ENCODE measurements around the gene ST3GAL3. TPM values are rescaled to one million over a fixed set of nuclear protein-coding genes. Genes with fewer than 3 reads are reported as not detected.

Gene ST3GAL3
- total and polyA plus RNA-seq, 2 experiments from 2014 or later, result 4.5 to 7.0 TPM

DNA sequence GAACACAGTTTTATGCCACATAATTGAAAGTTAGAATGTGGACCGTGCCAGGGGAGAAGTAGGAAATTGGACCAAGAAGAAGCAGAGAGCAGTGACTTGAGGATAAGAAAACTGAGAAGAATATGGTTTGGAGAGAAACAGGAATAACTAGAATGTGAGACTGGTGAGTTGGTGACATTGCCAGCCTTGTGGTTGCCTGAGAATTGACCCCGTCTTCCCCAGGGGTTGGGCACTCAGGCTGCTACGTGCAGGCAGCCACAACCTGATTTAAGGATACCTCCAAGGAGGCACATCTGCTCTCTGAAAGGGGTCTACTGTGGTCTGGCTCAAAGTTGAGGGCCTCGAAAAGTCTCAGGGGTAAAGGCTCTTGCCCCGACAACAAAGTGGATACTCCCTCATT lies 114.1 kb downstream of the ST3GAL3 start:
- Histone ChIP-seq H3K4me1 (ENCODE audit: insufficient read depth) (no peaks in the 10 kb centered on the region), H3K4me2 (no peak overlapping the region), H3K27me3 (ENCODE audit: insufficient read depth) (no peaks in the 10 kb centered on the region), H3K9me2 (ENCODE audit: insufficient read depth) (0 out of 2 replicates have a peak, but pooled peaks cover 3% of the 10 kb centered on the region), H3K4me3 (no peak overlapping the region), H3K27ac (ENCODE audit: low read depth) (no peak overlapping the region), H4K20me1 (replicated peaks; ENCODE audit: insufficient read depth) (no peaks in the 10 kb centered on the region), H3K79me2 (replicated peaks; ENCODE audit: insufficient read depth) (no peaks in the 10 kb centered on the region), H3F3A (replicated peaks; ENCODE audit: low read depth) (no peaks in the 10 kb centered on the region), H3K36me3 (ENCODE audit: insufficient read depth) (no peaks in the 10 kb centered on the region), H2AFZ (no peak overlapping the region)
- peaks cover 18% of the 10 kb centered on the region; the same call in 2 of the 3 replicates for H3K36me3 Mint-ChIP-seq (ENCODE audit: low read depth)
- H3K4me1 Mint-ChIP-seq, result no peaks in the 10 kb centered on the region
- ATAC-seq (no peak), DNase-seq (ENCODE audit: low spot score) (no peak)
- H3K4me3 Mint-ChIP-seq, result no peak overlapping the region
- no peak for TF ChIP-seq ZNF114 (CRISPR knock-in tag; IDR thresholded peaks at IDR 0.05)
- no peak for TF ChIP-seq JUNB (IDR thresholded peaks at IDR 0.05; ENCODE audit: unreplicated experiment)
- TF ChIP-seq, protein P1, sequence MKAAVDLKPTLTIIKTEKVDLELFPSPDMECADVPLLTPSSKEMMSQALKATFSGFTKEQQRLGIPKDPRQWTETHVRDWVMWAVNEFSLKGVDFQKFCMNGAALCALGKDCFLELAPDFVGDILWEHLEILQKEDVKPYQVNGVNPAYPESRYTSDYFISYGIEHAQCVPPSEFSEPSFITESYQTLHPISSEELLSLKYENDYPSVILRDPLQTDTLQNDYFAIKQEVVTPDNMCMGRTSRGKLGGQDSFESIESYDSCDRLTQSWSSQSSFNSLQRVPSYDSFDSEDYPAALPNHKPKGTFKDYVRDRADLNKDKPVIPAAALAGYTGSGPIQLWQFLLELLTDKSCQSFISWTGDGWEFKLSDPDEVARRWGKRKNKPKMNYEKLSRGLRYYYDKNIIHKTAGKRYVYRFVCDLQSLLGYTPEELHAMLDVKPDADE (IDR thresholded peaks at IDR 0.05), result no peak
- no peak for TF ChIP-seq EZH2phosphoT487 (IDR thresholded peaks at IDR 0.05; ENCODE audit: unreplicated experiment)
- TF ChIP-seq EZH2 (IDR thresholded peaks at IDR 0.05; ENCODE audit: low read depth, unreplicated experiment), result no peak
- no peak overlapping the region for H3K27ac Mint-ChIP-seq
- H3K9me3 Mint-ChIP-seq, result peaks cover 14% of the 10 kb centered on the region; the same call in 2 of the 3 replicates
- peaks cover 2% of the 10 kb centered on the region for H3K27me3 Mint-ChIP-seq (ENCODE audit: insufficient read depth, low read depth, poor library complexity)

DNA sequence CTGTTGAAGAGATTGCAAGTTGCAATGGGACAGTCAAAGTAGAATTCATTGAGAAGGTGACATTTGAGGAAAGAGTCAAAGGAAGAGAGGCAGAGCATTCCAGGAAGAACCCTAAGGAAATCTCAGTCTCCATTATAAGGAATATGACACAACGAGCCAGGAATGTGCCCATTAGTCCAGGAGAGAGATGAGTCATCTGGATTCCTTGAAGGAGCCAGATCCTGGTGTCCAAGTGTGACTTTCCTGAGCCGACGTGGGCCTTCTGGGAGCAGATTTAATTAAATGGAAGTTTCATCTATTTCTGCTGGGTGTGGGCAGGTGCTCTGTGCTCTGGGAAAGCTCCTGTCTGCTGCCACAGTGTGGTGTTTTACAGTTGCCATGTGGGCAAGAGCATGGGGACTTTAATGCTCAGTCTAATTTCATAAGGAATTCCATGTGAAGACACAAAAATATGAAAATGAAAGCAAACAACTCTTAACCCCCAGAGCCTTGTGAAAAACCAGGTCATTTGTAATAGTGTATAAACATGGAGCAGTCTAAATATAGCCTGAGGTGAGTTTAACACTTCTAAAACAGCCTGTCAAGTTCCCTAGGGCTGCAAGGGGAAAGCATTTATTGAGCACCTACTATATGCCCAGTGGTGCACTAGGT lies 114.8 kb downstream of the ST3GAL3 start:
- H3K4me3 Mint-ChIP-seq, result no peak overlapping the region
- Histone ChIP-seq H3F3A (replicated peaks; ENCODE audit: low read depth) (no peaks in the 10 kb centered on the region), H3K4me1 (ENCODE audit: insufficient read depth) (no peaks in the 10 kb centered on the region), H3K27me3 (ENCODE audit: insufficient read depth) (no peaks in the 10 kb centered on the region), H3K4me3 (no peak overlapping the region), H3K9me2 (ENCODE audit: insufficient read depth) (0 out of 2 replicates have a peak, but pooled peaks cover 3% of the 10 kb centered on the region), H3K79me2 (replicated peaks; ENCODE audit: insufficient read depth) (no peaks in the 10 kb centered on the region), H4K20me1 (replicated peaks; ENCODE audit: insufficient read depth) (no peaks in the 10 kb centered on the region), H3K4me2 (no peak overlapping the region), H3K27ac (ENCODE audit: low read depth) (no peak overlapping the region), H2AFZ (no peak overlapping the region), H3K36me3 (ENCODE audit: insufficient read depth) (no peaks in the 10 kb centered on the region)
- H3K4me1 Mint-ChIP-seq, result no peaks in the 10 kb centered on the region
- H3K36me3 Mint-ChIP-seq (ENCODE audit: low read depth), result peaks cover 18% of the 10 kb centered on the region; the same call in 2 of the 3 replicates
- ATAC-seq (no peak), DNase-seq (ENCODE audit: low spot score) (peak; percentile 27)
- peaks cover 2% of the 10 kb centered on the region for H3K27me3 Mint-ChIP-seq (ENCODE audit: insufficient read depth, low read depth, poor library complexity)
- no peak overlapping the region for H3K27ac Mint-ChIP-seq
- peaks cover 14% of the 10 kb centered on the region; the same call in 2 of the 3 replicates for H3K9me3 Mint-ChIP-seq
- TF ChIP-seq ZNF114 (CRISPR knock-in tag; IDR thresholded peaks at IDR 0.05), result no peak
- TF ChIP-seq POLR2AphosphoS5 (IDR thresholded peaks at IDR 0.05; ENCODE audit: low read depth), result no peak
- no peak for TF ChIP-seq ZNF331 (CRISPR knock-in tag; IDR thresholded peaks at IDR 0.05; ENCODE audit: low read depth)
- TF ChIP-seq, protein P2, sequence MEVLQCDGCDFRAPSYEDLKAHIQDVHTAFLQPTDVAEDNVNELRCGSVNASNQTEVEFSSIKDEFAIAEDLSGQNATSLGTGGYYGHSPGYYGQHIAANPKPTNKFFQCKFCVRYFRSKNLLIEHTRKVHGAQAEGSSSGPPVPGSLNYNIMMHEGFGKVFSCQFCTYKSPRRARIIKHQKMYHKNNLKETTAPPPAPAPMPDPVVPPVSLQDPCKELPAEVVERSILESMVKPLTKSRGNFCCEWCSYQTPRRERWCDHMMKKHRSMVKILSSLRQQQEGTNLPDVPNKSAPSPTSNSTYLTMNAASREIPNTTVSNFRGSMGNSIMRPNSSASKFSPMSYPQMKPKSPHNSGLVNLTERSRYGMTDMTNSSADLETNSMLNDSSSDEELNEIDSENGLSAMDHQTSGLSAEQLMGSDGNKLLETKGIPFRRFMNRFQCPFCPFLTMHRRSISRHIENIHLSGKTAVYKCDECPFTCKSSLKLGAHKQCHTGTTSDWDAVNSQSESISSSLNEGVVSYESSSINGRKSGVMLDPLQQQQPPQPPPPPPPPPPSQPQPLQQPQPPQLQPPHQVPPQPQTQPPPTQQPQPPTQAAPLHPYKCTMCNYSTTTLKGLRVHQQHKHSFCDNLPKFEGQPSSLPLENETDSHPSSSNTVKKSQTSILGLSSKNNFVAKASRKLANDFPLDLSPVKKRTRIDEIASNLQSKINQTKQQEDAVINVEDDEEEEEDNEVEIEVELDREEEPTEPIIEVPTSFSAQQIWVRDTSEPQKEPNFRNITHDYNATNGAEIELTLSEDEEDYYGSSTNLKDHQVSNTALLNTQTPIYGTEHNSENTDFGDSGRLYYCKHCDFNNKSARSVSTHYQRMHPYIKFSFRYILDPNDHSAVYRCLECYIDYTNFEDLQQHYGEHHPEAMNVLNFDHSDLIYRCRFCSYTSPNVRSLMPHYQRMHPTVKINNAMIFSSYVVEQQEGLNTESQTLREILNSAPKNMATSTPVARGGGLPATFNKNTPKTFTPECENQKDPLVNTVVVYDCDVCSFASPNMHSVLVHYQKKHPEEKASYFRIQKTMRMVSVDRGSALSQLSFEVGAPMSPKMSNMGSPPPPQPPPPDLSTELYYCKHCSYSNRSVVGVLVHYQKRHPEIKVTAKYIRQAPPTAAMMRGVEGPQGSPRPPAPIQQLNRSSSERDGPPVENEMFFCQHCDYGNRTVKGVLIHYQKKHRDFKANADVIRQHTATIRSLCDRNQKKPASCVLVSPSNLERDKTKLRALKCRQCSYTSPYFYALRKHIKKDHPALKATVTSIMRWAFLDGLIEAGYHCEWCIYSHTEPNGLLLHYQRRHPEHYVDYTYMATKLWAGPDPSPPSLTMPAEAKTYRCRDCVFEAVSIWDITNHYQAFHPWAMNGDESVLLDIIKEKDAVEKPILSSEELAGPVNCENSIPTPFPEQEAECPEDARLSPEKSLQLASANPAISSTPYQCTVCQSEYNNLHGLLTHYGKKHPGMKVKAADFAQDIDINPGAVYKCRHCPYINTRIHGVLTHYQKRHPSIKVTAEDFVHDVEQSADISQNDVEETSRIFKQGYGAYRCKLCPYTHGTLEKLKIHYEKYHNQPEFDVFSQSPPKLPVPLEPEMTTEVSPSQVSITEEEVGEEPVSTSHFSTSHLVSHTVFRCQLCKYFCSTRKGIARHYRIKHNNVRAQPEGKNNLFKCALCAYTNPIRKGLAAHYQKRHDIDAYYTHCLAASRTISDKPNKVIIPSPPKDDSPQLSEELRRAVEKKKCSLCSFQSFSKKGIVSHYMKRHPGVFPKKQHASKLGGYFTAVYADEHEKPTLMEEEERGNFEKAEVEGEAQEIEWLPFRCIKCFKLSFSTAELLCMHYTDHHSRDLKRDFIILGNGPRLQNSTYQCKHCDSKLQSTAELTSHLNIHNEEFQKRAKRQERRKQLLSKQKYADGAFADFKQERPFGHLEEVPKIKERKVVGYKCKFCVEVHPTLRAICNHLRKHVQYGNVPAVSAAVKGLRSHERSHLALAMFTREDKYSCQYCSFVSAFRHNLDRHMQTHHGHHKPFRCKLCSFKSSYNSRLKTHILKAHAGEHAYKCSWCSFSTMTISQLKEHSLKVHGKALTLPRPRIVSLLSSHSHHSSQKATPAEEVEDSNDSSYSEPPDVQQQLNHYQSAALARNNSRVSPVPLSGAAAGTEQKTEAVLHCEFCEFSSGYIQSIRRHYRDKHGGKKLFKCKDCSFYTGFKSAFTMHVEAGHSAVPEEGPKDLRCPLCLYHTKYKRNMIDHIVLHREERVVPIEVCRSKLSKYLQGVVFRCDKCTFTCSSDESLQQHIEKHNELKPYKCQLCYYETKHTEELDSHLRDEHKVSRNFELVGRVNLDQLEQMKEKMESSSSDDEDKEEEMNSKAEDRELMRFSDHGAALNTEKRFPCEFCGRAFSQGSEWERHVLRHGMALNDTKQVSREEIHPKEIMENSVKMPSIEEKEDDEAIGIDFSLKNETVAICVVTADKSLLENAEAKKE (CRISPR knock-in tag; IDR thresholded peaks at IDR 0.05), result no peak
- TF ChIP-seq CREB1 (CRISPR knock-in tag; IDR thresholded peaks at IDR 0.05; ENCODE audit: low read depth), result no peak
- TF ChIP-seq, protein P1 (IDR thresholded peaks at IDR 0.05), result no peak
- TF ChIP-seq NANOG (IDR thresholded peaks at IDR 0.05; ENCODE audit: borderline replicate concordance), result no peak

All from GM23338 (cell line).